T-helper 1 cell (primary cell): ENCODE data around the gene MEIKIN.

Experiments
- DNase-seq, 5 donors: peaks; one replicate each; pipeline ENCODE4 v3.0.0-alpha.2; 2012 to 2020

Gene MEIKIN

DNA sequence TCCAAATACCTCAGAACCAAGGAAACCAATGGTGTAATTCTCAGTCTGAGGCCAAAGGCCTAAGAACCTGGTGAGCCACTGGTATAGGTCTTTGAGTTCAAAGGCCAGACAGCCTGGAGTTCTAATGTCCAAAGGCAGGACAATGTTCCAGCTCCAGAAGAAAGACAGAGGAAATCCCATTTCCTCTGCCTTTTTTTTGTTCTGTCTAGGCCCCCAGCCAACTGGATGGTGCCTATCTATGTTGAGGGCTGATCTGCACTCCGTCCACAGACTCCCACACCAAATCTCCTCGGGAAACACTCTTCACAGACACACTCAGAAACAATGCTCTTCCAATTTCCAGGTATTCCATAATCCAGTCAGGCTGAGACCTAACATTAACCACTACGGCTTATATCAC, 178.8 kb downstream of the MEIKIN start:
- no peak for DNase-seq

DNA sequence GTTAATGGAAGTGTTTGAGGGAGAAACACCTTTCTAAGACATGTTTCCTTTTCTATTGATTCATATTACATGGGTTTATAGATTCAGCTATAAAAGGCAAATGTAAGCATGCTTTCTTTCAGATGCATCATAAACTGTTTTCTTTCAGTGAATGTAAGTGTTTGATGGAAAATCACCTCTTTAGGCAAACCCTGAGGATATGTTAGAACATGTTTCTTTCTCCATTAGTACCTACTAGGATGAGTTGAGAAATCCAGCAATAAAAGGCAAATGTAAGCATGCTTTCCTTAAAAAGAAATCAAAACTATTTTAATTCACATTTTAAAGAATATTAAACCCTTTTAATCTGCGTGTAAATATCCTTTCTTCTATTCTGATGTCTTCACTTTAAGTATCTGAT, 180.2 kb downstream of the MEIKIN start:
- no peak for DNase-seq

DNA sequence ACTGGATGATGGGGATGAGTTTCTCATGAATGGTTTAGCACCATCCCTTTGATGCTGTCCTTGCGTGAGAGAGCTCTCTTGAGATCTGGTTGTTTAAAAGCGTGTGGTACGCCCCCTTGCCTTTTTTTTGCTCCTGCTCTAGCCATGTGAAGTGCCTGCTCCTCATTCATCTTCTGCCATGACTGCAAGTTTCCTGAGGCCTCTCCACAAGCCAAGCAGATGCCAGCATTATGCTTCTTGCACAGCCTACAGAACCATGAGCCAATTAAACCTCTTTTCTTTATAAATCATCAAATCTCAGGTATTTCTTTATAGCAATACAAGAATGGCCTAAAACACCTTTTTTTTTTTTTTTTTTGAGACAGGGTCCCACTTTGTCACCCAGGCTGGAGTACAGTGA, 181.5 kb downstream of the MEIKIN start:
- no peak for DNase-seq

DNA sequence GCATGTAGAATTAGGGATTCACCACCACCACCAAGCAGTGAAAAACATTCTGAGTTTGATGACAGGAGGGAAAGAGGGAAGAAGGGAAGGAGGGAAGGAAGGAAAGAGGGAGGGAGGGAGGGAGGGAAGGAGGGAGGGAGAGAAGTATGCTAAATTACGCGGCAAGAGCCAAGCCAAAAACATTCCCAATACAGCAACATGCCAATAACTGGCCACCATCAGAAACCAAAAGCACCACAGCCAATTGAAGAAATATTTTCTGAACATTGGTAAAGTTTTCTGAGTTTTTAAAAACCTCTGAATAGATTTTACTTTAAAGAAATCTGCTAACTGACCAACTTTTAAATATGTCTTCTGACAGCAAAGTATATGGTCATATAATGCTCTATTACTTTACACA, 184.7 kb downstream of the MEIKIN start:
- no peak for DNase-seq

DNA sequence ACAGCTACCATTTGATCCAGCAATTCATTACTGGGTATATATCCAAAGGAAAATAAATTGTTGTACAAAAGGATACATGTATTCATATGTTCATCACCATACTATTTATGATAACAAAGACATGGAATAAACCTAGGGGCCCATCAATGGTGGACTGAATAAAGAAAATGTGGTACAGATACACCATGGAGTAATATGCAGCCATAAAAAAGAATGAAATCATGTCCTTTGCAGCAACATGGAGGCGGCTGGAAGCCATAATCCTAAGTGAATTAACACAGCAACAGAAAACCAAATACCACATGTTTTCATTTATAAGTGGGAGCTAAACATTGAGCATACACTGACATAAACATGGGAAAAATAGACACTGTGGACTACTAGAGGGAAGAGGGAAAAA, 185.8 kb downstream of the MEIKIN start:
- DNase-seq = no peak

DNA sequence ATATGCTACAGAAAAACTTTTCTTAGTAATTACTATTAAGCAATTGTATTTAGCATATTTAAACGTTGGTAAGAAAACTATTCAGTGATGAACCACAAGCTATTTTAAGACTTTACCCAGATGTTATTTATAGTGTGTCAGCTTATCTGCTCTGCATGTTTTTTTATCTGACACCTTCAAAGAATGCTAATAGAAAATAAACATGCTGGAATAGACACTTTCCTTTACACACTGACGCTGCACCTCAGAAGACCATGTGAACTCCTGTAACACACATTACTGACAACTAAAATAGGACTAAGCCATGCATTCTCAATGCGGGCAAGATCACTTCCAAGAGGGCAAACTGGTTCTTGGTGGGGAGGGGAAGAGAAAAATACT, 187.0 kb downstream of the MEIKIN start:
- no peak for DNase-seq

DNA sequence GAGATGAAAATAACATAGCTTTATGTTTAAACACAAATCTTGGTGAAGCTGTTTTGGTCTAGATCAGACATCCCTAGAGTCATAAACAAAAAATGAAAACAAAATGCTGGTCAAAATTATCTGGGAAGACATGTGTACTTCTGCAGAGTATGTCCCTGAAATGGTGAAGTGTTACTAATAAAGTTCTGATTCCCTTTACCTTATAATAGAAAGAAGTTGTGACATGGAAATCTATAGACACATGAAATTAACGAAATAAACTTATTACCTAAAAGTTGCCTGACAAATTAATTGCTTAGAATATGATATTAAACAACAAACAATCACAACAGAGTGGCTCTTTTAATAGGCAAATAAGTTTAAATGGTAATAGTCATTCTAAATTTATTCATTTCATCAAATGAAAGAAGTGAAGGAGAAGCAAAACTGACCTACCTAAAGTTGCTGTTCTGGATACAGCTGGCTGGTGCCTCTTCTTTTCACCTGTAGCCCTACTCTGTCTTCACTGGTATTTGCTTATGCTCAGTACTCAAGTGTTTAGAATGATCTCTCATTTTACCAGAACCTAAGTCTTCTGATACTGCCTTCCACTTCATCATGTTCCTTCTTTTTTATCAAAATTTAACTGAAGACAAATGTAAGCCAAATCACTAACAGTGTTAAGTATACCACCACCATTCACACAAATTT, 187.5 kb downstream of the MEIKIN start:
- no peak for DNase-seq
